Measurements from ENCODE around the gene AVP. TPM values are rescaled to one million over a fixed set of nuclear protein-coding genes. Genes with fewer than 3 reads are reported as not detected.

AVP gene
- total and polyA plus RNA-seq, 2 donors (not counting 3 experiments of a cell fraction or from before 2014, with no cell fraction given) = not detected

DNA sequence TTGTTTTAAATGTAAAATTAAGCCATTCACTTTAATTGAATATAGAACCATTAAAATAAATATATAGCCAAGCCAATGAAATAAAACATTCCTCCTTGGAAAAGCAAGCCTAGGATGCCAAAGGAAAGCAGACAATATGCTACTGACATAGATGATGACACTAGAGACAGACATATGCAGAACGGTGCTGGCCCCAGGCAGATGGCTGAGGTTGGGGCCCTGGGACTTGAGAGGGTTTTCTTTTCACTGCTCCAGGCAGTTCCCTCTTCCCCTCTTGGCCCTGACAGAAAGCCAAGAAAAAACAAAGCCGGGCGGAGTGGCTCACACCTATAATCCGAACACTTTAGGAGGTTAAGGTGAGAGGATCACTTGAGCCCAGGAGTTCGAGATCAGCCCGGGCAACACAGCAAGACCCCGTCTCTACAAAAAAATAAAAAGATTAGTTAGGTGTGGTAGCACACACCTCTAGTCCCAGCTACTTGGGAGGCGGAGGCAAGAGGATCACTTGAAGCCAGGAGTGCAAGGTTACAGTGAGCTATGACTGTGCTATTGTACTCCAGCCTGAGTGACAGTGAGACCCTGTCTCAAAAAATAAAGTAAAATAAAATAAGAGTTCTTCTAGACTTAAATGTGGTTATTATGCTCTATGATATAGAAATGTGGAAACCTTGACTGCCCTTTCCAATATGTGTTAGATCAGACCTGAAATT, 43.9 kb upstream of the AVP start:
- ChIA-PET POLR2A (no interaction called here), CTCF (interaction anchor here (1.0 to 1.4 kb wide), 3 partner anchors 10 to 16 kb away, joined by 3 read pairs; no protein-coding TSS in a partner anchor)
- no peak overlapping the region for H3K27ac ChIP-seq (ENCODE audit: insufficient read depth, low read depth, low read length)
- no peaks in the 10 kb centered on the region for H3K27me3 ChIP-seq (ENCODE audit: control insufficient read depth in 2 of 2, insufficient read depth in 2 of 2, low read length in 2 of 2)
- no peaks in the 10 kb centered on the region for H3K9me3 ChIP-seq (replicated peaks; ENCODE audit: control insufficient read depth, insufficient read depth, low read length)
- no peak overlapping the region for H3K4me2 ChIP-seq (ENCODE audit: insufficient read depth, low read length)
- H4K20me1 ChIP-seq (replicated peaks; ENCODE audit: control insufficient read depth, extremely low read depth, insufficient read depth, low read length) = no peaks in the 10 kb centered on the region
- H3K9me1 ChIP-seq (replicated peaks; ENCODE audit: control insufficient read depth, extremely low read depth, insufficient read depth, low read length) = no peaks in the 10 kb centered on the region
- no peaks in the 10 kb centered on the region for H3K79me2 ChIP-seq (ENCODE audit: control insufficient read depth, insufficient read depth, low read length)
- TF ChIP-seq, protein P1, sequence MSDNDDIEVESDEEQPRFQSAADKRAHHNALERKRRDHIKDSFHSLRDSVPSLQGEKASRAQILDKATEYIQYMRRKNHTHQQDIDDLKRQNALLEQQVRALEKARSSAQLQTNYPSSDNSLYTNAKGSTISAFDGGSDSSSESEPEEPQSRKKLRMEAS (IDR thresholded peaks at IDR 0.05; ENCODE audit: insufficient read depth, insufficient read length) = no peak
- TF ChIP-seq POLR2A (IDR thresholded peaks at IDR 0.05; ENCODE audit: low read depth, low read length) = no peak
- TF ChIP-seq GATA2 (IDR thresholded peaks at IDR 0.05; ENCODE audit: insufficient read depth, insufficient read length, low read depth, low read length) = no peak
- TF ChIP-seq POLR2AphosphoS5 (IDR thresholded peaks at IDR 0.05; ENCODE audit: insufficient read depth, low read depth, low read length) = no peak
- TF ChIP-seq FOS (IDR thresholded peaks at IDR 0.05; ENCODE audit: borderline replicate concordance, insufficient read depth, low read length) = no peak
- TF ChIP-seq, protein P2, sequence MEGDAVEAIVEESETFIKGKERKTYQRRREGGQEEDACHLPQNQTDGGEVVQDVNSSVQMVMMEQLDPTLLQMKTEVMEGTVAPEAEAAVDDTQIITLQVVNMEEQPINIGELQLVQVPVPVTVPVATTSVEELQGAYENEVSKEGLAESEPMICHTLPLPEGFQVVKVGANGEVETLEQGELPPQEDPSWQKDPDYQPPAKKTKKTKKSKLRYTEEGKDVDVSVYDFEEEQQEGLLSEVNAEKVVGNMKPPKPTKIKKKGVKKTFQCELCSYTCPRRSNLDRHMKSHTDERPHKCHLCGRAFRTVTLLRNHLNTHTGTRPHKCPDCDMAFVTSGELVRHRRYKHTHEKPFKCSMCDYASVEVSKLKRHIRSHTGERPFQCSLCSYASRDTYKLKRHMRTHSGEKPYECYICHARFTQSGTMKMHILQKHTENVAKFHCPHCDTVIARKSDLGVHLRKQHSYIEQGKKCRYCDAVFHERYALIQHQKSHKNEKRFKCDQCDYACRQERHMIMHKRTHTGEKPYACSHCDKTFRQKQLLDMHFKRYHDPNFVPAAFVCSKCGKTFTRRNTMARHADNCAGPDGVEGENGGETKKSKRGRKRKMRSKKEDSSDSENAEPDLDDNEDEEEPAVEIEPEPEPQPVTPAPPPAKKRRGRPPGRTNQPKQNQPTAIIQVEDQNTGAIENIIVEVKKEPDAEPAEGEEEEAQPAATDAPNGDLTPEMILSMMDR (IDR thresholded peaks at IDR 0.05; ENCODE audit: extremely low read depth in 1 of 2, insufficient read depth in 1 of 2, low read depth in 1 of 2, low read length in 2 of 2) = no peak
- dilution Hi-C loops (cut with MboI; ENCODE audit: extremely low pct_ligation_motif_present, low sequenced_read_pairs) = no loop called here
- peaks cover 1% of the 10 kb centered on the region for H3K4me1 ChIP-seq (ENCODE audit: control insufficient read depth, extremely low read depth, insufficient read depth, low read length)
- intact Hi-C loops (cut with micrococcal nuclease) = no loop called here
- no peaks in the 10 kb centered on the region for H3K36me3 ChIP-seq (ENCODE audit: control insufficient read depth in 2 of 2, extremely low read depth in 1 of 2, insufficient read depth in 2 of 2, low read length in 2 of 2)
- H3K4me3 ChIP-seq (replicated peaks in 1 of 3; ENCODE audit: insufficient read depth in 1 of 3, low read depth in 1 of 3, low read length in 3 of 3) = no peak overlapping the region
- BruUV-seq (replicated peaks) = no TSS peak
- H2AFZ ChIP-seq (ENCODE audit: low read depth, low read length) = no peak overlapping the region
- H3K9ac ChIP-seq (replicated peaks; ENCODE audit: extremely low read depth, insufficient read depth, low read length) = no peak overlapping the region
- FAIRE-seq = no peak
- DNase-seq (ENCODE audit: low read depth, low spot score) = no peak
